ENCODE measurements around the gene JMJD8.
A peak's percentile ranks its signal among the peaks of the same experiment; 100 is the strongest.

JMJD8 gene

DNA sequence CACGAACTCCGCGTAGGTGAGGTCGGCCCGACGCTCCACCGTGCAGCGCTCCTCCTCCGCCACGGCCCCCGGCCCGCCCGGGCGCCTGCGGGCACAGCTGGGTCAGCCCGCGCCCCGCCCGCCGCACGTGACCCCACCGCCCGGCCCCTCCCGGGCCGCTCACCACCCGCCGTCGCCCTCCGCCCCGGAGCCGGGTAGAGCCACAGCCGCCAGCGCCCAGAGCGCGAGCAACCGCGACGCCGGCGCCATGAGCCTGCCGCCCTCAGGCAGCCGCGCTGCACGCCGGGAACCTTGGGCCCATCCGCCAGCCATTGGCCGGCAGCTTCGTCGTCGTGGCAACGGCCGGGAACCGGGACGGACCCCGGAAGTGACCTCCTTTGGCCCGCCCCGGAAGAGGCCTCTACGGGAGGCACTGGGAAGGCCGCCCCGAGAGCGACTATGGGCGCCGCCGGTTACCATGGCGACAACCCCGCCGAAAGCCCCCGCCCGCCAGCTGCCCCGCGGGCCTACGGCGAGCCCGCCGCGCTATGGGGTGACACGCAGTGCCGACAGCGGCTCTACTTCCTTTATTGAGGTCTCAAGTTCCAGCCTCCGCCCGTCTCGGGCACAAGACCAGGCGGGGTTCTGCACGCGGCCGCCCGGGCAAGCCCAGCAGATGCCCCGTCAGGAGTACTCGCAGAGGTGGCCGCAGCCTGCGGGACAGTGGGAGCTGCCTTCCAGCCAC is at the start of gene JMJD8:
TSS of gene JMJD8 (minus strand) at position 264 of the 724 bp plus-strand sequence. CDS start at position 249, 15 bp downstream.
- H3K27ac ChIP-seq: peak within 1 kb of the TSS; percentile 79
- peak; percentile 79 for DNase-seq (ENCODE audit: low read depth, low spot score)

GRCh38 chr16:733382-734207 is 49.5 kb upstream of the JMJD8 start:
- DNase-seq (ENCODE audit: low read depth, low spot score): no peak
- no peak overlapping the region for H3K27ac ChIP-seq

- H3K27ac ChIP-seq: no peak overlapping the region
- DNase-seq (ENCODE audit: low read depth, low spot score): no peak
Measured at GRCh38 chr16:732936-733335, 48.8 kb upstream of the JMJD8 start.

- DNase-seq (ENCODE audit: low read depth, low spot score): no peak
- no peak overlapping the region for H3K27ac ChIP-seq
Measured at GRCh38 chr16:732332-732731, 48.2 kb upstream of the JMJD8 start.

DNA sequence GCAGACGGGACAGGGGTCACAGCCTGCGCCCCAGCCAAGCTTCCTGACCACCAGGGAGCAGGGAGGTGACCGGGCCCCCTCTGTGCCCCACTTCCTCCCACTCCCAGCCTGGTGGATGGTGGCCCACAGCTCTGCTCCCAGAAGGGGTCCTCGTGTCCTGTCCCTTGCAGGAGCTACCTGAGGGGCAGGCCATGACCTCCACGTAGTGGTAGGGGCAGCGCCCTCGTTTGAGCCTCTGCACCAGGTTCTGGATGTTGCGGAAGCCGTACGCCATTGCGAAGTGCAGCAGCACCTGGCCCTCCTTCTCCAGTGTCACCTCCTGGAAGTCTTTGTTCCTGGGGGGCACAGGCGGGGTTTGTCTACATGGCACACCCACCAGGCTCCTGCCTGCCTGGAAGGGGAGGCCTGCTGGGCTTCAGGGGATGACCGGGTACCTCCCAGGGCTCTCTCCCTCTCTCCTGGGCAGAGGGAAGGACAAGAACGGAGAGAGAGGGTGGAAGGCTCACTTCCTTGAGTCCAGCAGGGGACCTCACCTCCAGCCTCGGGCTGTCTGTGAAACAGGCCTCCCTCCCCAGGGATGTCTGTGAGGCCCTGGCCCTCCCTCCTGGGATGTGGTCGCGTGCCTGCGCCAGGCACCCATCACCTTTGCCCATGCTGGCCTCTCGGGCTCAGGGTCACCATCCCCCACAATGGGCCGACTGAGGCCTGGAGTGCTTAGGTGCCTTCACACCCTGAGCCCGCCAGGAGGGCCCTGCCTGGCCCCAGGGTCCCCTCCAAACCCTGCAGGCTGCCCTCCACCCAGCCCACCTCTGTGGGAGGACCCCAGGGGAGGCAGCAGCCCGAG is 46.8 kb upstream of the JMJD8 start:
- no peak for DNase-seq (ENCODE audit: low read depth, low spot score)
- no peak overlapping the region for H3K27ac ChIP-seq

GRCh38 chr16:729768-730665 is 45.9 kb upstream of the JMJD8 start:
- H3K27ac ChIP-seq: no peak overlapping the region
- DNase-seq (ENCODE audit: low read depth, low spot score): no peak

- H3K27ac ChIP-seq: no peak overlapping the region
- DNase-seq (ENCODE audit: low read depth, low spot score): no peak
Measured at GRCh38 chr16:728890-729744, 45.0 kb upstream of the JMJD8 start.

DNA sequence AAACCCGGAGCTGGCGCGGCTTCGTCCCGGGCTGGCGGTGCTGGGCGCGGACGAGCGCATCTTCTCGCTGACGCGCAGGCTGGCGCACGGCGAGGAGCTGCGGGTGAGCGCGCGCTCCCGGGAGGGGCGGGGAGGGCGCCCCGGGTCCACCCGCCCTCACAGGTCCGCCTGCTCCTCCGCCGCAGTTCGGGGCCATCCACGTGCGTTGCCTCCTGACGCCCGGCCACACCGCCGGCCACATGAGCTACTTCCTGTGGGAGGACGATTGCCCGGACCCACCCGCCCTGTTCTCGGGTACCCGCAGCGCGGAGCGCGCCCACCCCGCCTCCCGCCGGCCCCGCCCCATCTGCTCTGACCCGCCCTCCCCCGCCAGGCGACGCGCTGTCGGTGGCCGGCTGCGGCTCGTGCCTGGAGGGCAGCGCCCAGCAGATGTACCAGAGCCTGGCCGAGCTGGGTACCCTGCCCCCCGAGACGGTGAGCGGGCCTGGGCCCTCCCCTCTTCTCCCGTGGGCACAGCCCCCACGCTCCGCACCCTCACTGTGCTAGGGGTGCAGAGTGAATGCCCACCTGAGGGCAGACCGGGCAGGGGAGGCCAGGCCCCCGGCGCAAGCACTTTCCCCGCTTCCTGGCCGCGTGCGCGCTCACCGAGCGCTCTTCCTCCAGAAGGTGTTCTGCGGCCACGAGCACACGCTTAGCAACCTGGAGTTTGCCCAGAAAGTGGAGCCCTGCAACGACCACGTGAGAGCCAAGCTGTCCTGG is 44.2 kb upstream of the JMJD8 start:
- H3K27ac ChIP-seq: peak overlapping the region; percentile 45
- peak; percentile 41 for DNase-seq (ENCODE audit: low read depth, low spot score)

DNA sequence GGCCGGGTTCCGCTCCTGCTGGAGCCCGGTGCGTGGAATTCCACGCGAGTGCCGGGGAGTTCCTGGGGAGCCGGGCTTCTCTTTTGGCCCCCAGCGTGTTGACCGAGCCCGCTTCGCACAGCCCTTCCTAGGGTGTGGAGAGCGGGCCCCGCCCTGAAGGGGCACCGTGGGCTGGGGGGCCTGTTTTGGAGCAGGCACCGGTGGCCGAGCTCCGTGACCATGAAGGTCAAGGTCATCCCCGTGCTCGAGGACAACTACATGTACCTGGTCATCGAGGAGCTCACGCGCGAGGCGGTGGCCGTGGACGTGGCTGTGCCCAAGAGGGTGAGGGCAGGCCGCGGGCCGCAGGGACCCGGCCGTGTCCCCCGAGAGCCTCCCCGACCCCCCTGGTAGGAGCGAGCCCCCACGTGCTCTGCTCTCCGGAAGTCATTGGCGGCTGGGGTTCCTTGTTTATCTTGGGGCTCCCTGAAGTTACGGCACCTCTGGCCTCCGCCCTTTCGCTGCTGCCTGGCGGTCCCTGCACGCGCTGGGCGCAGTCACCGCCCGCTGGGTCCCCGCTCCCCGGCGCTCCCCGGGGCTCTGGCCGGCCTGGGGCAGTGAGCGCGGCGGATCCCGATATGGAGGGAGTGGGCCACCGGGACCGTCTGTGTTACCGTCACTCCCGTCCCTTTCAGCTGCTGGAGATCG is 43.3 kb upstream of the JMJD8 start:
- peak overlapping the region; percentile 45 for H3K27ac ChIP-seq
- DNase-seq (ENCODE audit: low read depth, low spot score): no peak

DNA sequence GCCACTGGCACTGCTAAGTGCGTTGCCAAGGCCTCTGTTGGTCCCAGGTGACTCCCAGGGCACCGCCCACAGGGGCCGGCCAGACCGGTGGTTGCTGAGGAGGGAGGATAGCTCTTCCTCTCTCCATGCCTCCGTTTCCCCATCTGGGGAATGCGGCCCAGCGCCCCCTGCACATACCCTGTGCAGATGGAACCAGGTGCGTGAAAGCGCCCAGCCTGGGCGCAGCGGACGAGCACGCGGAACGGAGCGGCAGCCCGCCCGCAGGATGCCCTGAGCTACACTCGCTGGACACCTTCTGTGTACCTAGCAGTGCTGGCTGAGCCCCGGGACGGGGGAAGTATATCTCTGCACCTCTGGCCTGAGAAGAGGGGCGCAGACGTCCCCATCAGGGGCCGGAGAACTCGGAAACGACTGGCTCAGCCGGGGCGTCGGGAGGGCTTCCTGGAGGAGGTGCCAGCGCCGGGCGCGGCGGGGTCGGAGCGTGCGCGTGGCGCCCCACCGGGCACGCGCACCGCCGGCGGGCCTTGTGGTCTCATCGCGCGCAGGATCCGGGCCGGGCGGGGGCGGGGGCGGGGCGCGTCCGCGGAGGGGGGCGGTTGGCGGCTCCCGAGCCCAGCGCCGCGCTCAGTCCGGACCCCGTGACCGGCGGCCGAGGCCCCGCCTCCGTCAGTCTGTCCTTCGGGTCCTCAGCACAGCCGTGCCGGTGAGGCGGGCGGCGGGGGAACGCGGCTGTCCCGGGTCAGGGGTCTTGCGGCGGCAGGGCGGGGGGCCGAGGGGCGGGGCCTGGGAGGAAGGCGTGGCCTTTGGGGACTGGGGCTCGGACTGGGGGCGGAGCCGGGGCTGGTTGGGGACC is 42.5 kb upstream of the JMJD8 start, which contains the start of the genes CCDC78 and HAGHL:
TSS of gene CCDC78 (minus strand) at position 6 of the 853 bp plus-strand sequence. CDS start 76 bp downstream, outside the sequence.
TSS of gene HAGHL (plus strand) at position 669 of the 853 bp plus-strand sequence. CDS start 404 bp downstream, outside the sequence.
- peak within 1 kb of the TSS; percentile 45 for H3K27ac ChIP-seq
- DNase-seq (ENCODE audit: low read depth, low spot score): no peak

DNA sequence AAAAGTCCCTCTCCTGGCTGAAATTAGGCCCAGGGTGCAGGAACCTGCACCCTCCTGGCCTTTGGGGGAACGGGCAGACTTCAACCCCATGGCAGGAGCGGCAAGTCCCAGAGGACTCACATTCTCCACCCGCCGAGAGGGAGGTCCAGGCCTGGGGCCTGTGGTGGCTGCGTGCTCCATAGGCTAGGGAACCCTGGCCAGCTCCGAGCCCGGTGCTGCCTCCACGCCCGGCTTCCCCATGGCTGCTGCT is 42.0 kb upstream of the JMJD8 start:
- no peak overlapping the region for H3K27ac ChIP-seq
- no peak for DNase-seq (ENCODE audit: low read depth, low spot score)

- no peak overlapping the region for H3K27ac ChIP-seq
- no peak for DNase-seq (ENCODE audit: low read depth, low spot score)
Measured at GRCh38 chr16:725463-726187, 41.5 kb upstream of the JMJD8 start.

DNA sequence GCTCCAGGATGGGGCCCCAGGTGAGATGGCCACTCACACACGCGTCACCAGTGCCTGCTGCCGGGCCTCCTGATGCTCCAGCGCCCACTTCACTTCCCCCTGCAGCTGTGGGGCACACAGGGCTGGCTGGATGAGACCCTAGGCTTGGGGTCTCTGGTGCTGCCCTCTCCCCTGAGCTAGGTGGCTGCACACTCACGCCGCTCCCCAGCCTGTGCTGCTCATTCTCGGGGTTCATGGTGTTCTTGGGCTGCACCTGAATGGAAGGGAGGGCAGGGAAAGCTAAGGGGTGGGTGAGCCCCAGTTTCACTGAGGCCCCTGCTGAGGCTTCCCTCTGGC is 40.9 kb upstream of the JMJD8 start:
- DNase-seq (ENCODE audit: low read depth, low spot score): no peak
- no peak overlapping the region for H3K27ac ChIP-seq

- no peak for DNase-seq (ENCODE audit: low read depth, low spot score)
- no peak overlapping the region for H3K27ac ChIP-seq
Measured at GRCh38 chr16:724188-725040, 40.3 kb upstream of the JMJD8 start.

DNA sequence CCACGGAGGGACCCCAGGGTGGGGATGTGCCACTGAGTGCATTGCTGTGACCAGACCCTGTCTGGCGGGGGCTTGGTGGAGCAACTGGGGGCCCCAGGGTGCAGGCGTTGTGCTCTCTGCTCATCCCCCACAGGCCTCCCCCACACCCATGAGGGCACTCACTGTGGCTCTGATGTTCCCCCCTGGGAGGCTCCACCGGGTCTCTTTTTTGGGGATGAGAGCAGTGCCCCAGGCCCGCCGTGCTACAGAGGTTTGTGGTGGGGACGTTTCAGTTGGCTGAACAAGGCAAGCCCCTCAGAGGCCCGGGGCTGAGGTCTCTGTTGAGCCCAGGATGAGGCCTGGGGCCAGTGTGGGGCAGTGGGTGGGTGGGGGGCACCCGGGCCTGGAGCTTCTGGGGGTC is 39.6 kb upstream of the JMJD8 start:
- no peak for DNase-seq (ENCODE audit: low read depth, low spot score)
- no peak overlapping the region for H3K27ac ChIP-seq

Data from epithelial cell of prostate (primary cell).